NCI-H2196 (cell line): ENCODE results near the gene NISCH.

Source experiments
- DNase-seq: peaks from one replicate; lab custom pipeline; 2025; ENCODE audit not compliant: unreplicated experiment; lab: John Stamatoyannopoulos, UW

NISCH gene

DNA sequence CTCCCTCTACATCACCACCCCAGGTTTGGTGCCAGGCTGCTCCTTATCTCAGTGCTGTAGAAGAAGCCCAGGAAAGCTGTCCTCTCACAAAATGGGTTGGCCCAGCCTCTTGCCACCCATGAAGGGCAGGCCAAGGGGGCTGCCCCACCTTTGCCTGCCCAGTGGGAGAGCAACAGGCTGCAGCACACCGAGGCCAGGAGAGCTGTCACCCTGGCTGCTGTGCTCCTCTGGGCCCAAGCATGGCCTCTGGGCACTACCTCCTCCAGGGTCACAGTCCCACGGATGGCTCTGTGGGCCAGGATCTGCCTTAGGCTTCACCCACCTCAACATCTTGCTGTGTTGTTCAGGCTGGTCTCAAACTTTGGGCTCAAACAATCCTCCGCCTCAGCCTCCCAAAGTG, 33.3 kb downstream of the NISCH start:
- no peak for DNase-seq

DNA sequence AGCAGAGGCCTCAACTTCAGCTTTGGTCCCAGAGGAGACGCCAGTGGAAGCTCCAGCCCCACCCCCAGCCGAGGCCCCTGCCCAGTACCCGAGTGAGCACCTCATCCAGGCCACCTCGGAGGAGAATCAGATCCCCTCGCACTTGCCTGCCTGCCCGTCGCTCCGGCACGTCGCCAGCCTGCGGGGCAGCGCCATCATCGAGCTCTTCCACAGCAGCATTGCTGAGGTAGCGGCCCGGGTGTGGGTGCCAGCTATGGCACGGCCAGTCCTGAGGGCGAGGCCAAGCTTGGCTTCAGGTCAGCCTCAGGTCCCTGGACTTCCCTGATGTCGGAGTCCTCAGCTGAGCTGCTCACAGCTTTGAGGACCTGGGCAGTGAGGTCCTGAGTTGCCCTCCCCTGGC, 34.0 kb downstream of the NISCH start:
- no peak for DNase-seq

DNA sequence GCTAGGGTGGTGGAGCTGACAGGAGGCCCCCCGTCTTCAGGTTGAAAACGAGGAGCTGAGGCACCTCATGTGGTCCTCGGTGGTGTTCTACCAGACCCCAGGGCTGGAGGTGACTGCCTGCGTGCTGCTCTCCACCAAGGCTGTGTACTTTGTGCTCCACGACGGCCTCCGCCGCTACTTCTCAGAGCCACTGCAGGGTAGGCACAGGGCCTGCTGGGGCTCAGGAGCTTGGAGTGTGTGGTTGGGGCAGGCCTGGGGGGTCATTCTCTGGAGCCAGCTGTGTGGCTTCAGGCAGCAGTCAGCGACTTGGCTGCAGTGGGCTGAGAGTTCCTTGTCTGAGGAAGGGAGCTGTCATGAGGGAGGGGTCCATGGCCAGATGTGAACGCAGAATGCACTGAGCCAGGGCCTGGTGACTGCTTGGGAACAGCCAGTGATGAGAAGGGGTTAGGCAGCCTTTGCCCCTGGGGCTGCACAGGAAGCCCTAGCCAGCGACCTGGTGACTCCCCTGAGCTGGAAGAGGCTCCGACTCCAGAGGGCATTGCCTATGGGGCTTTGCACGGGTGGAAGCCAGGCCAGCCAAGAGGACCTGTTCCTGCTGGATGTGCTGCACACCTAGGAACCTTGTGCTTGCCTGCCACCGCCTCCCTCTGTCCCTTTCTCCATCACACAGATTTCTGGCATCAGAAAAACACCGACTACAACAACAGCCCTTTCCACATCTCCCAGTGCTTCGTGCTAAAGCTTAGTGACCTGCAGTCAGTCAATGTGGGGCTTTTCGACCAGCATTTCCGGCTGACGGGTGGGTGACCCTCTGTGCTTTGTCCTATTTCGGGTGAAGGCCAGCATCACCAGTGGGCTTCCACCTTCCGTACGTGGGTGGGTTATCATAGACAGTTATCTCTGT, 34.9 kb downstream of the NISCH start:
- DNase-seq = no peak

DNA sequence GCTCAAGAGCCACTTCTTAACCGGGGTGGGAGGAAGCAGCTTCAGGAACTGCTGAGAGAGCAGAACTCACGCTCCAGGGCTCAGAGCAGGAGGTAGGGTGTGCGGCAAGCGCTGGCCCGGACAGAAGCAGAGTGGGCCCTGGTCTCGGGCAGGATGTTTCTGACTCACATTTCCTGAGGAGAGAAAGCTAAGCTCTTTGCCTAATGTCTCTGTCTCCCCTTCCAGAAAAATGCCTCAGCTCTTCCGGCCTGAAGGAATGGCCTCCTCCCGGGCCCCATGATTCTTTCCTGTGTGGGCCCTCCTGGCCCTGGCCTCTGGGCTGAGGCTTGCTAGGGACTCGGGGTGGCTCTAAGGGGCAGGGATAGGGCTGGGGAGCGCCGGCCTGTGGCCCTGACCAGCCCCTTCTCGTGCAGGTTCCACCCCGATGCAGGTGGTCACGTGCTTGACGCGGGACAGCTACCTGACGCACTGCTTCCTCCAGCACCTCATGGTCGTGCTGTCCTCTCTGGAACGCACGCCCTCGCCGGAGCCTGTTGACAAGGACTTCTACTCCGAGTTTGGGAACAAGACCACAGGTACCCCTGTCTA, 35.6 kb downstream of the NISCH start:
- no peak for DNase-seq

DNA sequence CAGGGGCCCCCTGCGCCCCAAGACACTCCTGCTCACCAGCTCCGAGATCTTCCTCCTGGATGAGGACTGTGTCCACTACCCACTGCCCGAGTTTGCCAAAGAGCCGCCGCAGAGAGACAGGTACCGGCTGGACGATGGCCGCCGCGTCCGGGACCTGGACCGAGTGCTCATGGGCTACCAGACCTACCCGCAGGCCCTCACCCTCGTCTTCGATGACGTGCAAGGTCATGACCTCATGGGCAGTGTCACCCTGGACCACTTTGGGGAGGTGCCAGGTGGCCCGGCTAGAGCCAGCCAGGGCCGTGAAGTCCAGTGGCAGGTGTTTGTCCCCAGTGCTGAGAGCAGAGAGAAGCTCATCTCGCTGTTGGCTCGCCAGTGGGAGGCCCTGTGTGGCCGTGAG, 36.7 kb downstream of the NISCH start:
- DNase-seq = no peak

DNA sequence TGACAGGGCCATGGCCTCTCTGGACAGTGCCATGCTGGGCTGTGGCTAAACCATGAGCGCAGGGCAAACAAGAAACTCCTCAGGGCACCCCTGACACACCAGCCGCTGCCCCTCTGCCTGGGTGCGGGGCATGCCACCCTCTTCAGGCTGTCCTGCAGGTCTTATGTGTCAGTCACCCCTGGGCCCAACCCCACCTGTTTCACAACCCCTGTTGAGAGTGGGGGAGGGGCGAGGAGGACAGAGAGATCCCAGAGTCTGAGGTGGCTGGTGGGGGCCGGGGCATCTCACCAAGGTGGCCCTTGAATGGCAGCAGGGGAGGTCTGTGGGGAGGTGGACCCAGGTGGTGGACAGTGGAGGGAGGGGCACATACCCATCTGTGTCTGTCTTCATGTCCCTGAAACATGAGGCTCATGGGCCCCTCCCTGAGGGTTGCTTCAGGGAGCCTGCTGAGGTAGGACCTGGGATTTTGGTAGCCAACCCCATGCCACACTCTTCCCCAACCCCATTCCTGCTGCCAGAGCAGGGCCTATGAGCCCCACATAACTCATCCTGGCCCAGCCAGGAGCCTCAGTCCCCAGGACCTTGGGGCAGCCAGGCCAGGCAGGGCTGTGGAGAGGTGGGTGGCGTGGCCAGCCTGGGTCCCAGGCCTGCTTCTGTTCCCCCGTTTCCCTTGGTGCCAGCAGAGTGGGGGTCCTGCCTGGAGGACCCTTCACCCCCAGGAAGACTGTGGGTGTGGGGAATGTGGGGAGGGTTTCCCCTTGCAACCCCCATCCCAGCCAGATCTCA, 38.0 kb downstream of the NISCH start:
- DNase-seq = no peak

DNA sequence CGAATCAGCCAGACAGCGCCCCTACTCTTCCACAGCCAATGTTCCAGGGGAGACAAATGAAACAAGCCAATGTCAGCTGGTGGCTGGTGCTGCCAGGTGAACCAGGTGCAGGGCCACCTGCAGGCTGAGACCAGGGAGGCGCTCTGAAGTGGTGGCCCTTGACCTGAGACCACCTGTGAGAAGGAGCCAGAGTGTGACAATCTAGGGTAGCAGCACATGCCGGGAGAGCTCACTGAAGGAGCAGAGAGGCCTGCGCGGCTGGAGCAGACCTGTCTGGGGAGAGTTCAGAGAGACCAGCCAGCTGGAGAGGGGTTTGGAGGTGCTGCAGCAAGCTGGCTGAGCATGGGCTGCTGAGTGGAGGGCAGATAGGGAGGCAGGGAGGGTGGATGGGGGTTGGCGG, 39.0 kb downstream of the NISCH start:
- DNase-seq = no peak

DNA sequence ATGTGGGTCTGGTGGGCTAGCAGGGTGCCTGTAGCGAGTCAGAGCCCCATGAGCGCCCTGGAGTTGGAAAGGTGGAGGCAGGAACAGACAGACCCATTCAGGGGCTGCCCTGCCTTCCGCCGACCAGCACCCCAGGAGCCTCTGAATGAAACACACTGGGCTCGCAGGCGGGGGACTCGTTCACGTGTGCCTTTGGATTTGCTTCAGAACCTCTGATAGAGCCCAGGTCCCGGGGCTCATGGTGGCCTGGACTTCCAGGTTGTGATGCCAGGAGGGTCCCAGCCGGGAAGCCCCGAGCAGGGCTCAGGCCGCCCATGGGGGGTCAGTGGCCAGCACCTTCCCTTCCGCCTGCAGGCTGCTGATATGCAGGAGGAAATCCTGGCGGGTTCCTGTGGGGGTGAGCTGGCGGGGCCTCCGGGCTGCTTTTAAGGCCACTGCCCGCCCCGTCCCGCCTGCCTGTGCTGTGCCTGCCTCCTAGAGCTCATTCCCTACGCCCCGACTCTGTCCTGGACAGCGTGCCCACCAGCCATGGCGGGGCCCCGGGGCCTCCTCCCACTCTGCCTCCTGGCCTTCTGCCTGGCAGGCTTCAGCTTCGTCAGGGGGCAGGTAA, 39.6 kb downstream of the NISCH start, which contains the start of gene STAB1:
STAB1 (plus strand) TSS at position 453 of the 610 bp plus-strand sequence; CDS start at position 529, 76 bp downstream.
- no peak for DNase-seq

DNA sequence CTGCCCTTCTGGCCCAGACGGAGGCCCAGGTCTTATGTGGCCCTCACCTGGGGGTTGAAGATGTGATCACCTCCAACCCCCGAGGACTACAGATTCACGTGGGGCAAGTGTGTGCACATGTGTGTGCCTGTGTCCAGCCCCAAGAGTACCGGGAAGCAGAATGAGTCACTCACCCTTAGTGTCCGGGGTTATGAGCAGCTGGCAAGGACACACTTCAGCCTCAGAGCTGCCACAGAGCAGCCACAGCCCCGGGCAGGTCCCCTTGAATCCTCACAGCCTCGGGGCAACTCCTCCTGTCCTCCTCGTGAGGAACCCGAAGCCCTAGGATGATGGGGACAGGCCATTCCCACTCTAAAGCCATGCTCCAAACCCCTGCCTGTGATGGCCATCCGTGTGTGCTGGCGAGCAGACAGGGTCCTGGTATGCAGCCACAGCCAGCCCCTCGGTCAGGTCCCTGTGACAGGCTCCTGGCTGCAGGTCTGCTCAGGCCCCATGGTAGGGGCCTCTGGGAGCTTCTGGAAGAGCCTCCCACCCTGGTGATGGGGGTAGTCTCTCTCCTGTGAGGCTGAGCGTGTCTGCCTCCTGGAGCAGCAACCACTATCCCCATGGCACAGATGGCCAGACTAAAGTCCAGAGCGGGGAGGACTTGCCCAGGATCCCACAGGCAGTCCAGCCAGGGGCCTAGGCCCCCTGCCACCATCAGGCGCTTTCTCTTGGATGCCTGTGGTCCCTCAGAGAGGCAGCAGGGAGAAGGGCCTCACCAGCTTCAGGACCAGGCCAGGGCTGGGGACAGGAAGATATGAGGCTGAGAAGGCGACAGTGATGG, 40.6 kb downstream of the NISCH start:
- DNase-seq = no peak

DNA sequence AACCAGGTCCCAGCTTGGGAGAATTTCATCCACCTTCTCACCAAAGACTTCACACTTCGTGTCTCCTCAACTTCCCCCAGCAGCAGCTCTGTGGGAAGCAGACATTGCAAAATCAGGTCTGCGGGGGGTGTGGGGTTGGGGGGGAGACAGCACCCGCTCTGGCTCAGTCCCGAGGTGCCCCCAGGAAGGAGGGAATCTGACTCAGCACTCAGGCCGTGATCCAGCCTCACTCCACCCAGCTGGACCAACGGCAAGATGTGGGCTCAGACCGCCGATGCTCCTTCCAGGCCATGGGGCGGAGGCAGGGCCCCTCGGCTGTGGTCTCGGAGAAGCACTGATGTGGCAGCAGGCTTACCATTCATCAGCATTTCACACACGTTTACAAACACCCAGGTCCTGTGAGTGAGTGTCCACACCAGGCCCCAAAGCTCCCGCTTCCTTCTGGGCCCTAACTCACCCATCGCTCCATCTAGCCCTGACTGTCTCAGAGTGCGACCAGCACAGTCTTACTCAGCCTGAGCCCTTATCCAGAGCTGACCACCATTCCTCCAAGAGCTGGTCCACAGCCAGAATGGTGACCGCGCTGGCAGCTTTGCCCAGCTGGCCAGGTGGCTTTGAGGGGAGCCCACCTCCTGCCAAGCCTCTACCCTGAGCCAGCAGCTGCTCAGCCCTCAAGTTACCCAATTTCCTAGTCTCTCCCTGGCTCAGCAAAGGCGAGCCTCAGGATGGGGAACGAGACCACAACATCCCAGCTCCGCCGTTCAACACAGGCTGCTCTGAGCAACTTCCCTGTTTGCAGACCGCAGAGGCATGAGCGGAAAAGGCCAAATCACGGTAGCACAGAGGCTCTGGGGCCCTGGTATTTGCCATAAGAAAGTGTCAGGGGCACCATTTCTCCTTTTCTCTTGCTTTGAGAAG, 43.0 kb downstream of the NISCH start:
- DNase-seq = no peak

DNA sequence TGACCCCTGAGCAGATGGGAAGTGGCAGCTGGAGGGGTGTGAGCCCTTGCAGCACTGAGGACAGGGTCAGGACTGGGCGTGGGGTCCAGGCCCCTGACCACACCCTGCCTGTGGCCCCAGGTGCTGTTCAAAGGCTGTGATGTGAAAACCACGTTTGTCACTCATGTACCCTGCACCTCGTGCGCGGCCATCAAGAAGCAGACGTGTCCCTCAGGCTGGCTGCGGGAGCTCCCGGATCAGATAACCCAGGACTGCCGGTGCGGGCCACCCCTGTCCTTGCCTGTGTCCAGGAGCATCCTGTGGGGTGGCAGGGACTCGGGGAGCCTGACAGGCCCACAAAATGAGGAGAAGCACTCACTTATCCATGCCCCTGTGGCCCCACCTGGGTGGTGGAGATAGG, 45.6 kb downstream of the NISCH start:
- no peak for DNase-seq

DNA sequence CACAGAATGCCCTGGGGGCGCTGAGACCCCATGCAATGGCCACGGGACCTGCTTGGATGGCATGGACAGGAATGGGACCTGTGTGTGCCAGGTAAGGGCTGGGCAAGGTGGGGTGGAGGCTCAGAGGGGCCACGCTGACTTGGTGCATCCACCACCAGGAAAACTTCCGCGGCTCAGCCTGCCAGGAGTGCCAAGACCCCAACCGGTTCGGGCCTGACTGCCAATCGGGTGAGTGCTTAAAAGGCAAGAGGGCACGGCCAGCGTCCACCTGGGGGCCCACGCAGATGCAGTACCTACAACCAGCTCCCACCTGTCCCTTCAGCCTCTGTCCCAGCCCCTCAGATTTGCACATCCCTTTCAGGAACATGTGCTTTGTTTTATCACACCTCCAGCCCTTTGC, 46.6 kb downstream of the NISCH start:
- no peak for DNase-seq

DNA sequence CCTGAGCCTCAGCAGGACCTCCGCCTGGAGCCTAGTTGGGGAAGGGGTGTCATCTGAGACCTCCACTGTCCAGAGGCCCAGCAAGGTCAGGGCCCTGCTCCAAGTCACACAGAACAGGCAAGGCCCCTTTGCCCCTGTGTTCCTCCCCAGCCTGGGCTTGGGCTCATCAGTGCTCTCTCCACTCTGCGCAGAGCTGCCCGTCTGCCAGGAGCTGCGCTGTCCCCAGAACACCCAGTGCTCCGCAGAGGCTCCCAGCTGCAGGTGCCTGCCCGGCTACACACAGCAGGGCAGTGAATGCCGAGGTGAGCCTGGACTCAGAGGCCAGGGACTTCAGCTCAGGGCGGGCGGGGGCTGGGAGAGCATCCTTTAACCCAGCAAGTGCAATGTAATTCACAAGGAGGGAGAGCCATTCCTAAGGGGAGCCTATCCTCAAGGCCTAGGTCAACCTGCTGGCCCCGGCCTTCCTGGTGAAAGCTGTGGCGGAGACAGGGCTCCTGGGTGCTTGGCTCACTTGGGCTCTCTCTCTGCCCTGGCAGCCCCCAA, 47.5 kb downstream of the NISCH start:
- DNase-seq = no peak

DNA sequence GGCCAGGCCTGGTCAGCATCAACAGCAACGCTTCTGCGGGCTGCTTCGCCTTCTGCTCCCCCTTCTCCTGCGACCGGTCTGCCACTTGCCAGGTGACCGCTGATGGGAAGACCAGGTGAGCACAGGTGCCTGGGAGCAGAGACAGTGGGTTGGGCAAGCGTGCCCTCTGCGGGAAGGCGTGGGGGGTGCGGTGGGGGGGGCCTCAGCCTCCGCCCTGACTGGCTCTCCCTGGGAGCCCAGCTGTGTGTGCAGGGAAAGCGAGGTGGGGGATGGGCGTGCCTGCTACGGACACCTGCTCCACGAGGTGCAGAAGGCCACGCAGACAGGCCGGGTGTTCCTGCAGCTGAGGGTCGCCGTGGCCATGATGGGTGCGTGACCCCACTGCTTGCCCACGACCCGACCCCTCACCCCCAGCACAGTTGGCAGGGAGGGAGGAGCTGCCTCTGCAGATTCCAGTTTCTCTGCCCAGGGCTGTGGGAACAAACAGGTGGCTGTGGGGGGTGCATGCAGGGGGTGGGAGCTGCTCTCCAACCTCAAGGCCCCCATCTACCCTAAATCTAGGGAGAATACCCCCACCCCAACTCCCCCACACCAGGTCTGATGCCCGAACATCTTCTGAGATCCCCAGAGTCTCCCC, 48.5 kb downstream of the NISCH start:
- no peak for DNase-seq

DNA sequence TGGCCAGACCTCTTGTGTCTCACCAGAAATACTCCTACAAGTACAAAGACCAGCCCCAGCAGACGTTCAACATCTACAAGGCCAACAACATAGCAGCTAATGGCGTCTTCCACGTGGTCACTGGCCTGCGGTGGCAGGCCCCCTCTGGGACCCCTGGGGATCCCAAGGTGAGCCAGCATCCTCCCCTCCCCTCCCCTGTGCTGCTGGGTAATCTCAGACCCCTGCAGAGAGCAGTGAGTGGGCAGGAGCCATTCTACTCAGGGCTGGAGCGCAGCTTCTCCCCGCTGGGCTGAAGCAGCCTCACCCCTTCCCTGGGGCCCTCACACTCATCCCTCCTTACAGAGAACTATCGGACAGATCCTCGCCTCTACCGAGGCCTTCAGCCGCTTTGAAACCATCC, 49.6 kb downstream of the NISCH start:
- no peak for DNase-seq

DNA sequence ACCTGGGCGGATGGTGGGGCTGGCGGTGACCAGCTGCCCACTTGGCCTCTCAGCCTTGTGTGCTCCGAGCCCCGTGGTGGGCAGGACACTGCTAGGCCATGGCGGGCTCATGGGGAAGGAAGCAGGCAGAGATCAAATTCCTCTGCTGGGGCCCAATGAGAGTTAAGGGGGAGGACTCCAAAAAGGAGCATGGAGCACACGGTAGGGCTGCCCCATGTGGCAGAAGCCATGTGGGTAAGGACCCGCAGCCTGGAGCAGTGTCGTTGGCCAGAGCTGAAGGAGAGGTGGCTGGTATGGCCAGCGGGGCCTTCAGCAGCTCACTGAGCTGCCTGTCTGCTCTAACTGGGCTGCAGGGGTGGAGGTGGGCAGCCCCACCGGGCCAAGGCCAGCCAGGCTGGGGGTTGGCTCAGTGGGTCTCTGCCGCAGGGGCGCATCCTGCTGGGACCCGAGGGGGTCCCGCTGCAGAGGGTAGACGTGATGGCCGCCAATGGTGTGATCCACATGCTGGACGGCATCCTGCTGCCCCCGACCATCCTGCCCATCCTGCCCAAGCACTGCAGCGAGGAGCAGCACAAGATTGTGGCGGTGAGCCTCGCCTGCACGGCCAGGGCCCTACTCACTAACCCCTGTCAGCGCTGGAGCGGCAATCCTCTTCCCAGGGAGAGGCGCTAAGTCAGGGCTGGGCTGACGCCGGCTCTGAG, 51.0 kb downstream of the NISCH start:
- no peak for DNase-seq

DNA sequence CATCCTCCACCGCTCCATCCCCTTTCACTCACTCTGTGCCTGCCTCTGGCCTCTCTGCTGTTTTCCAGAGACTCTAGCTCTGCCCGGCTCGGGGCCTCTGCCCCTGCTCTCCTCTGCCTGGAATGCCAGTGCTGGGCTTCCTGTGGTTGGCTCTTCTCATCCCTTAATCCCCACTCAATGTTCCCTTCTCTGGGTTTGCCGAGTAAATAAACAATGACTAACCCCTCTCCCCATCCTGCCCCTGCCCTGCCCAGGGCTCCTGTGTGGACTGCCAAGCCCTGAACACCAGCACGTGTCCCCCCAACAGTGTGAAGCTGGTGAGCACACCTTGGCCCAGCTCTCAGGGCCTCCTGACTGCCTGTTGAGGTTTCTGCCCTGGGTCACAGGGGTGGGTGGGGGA, 52.0 kb downstream of the NISCH start:
- no peak for DNase-seq

DNA sequence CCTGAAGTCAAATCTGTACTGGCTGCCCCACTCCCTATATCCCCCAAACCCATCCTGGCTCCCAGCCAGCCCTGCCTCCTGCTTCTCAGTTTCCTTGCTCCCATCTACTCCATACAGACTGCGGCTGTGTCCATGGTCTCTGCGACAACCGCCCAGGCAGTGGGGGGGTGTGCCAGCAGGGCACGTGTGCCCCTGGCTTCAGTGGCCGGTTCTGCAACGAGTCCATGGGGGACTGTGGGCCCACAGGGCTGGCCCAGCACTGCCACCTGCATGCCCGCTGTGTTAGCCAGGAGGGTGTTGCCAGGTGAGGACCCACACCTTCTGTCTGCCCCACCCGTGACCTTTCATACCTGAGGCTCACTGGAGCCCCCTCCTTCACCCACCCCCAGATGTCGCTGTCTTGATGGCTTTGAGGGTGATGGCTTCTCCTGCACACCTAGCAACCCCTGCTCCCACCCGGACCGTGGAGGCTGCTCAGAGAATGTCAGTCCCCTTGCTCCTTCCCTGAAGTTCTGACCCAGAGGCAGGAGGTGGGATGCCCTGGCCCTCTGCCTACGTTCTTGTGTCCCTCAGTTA, 54.4 kb downstream of the NISCH start:
- no peak for DNase-seq
